Activated CD4-positive, alpha-beta T cell treated with anti-CD3 and anti-CD28 coated beads, Interleukin-2, amount 50 U/mL, for 48 hours (primary cell): Measurements from ENCODE around the gene PAEP.
"Not testable (repeated sequence)": the region's sequence is repeated elsewhere in the genome, so short reads cannot be mapped to it uniquely, and the experiment has no call there.

ENCODE experiments used
- DNase-seq, 2 experiments: peaks; one replicate each; pipeline ENCODE4 v3.0.0-alpha.2; 2020

PAEP gene

DNA sequence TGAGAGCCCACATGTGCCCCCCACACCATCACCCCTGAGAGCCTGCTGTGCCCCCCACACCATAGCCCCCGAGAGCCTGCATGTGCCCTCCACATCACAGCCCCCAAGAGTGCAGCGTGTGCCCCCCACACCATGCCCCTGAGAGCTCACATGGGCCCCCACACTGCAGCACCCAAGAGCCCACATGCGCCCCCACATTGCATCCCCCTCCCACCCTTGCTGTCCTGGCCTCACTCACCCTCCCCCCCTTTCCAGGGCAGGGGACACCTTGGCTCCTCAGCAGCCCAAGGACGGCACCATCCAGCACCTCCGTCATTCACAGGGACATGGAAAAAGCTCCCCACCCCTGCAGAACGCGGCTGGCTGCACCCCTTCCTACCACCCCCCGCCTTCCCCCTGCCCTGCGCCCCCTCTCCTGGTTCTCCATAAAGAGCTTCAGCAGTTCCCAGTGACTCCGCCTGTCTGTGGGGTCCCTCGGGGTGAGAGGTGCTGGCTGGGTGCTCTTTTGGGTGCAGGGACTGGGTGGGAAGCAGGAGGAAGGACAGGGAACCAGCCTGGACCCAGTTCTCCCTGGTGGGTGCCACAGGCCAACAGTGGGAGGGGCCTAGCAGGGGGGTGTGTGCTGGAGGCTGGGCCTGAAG is 35.3 kb upstream of the PAEP start:
- DNase-seq: no peak

DNA sequence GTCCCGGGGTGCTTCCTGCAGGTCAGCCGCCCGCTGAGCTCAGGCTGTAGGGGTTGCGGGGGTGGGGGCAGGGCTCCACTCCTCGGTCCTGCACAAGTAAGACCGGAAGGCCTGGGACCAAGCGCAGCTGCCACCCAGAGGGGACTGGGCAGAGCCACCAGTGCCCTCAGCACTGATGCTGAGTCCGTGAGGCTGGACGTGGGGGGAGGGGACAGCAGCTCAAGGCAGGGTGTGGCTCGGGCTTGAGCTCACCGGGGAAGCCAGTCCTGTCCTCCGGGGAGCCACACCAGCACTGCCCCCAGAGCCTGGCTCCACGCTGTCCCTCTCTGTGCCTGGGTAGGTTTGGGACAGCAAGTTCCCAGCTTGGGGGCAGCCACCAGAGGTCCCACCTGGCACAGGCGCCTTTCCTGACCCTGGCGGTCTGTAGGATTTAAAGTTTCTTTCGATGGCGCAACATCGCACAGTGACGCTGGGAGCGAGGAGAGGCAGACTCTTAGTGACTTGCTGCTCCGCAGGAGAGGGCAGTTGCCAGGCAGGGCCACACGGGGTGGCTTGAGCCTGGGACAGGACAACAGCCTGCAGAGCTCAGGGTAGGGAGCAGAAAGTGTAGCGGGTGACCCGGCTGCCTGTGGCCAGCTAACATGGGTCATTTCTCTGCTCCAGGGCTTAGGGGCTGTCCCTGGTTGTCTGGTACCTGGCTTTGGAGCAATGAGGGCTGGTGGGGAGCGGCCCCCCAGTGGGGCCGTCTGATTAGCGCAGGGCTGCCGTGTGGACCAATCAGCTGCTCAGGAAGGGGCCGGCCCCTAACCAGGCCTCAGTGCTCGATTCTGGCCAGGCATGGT is 34.6 kb upstream of the PAEP start:
- DNase-seq: no peak

DNA sequence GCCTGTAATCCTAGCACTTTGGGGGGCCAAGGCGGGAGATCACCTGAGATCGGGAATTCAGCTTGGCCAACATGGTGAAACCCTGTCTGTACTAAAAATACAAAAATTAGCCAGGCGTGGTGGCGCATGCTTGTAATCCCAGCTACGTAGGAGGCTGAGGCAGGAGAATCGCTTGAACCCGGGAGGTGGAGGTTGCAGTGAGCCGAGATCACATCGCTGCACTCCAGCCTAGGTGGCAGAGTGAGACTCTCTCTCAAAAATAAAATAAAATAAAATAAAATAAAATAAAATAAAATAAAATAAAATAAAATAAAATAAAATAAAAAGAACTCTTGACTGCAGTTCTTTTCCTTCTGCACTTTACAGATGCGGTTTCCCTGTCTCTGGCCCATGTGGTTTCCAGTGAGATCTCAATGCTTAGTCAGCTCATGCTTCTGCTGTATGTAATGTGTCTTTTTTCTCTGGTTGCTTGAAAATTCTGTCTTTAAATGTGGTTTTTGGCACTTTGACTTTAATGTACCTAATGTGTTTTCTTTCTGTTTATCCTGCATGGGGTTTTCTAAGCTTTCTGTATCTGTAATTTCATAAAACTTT is 32.6 kb upstream of the PAEP start:
- not testable (repeated sequence) for DNase-seq

DNA sequence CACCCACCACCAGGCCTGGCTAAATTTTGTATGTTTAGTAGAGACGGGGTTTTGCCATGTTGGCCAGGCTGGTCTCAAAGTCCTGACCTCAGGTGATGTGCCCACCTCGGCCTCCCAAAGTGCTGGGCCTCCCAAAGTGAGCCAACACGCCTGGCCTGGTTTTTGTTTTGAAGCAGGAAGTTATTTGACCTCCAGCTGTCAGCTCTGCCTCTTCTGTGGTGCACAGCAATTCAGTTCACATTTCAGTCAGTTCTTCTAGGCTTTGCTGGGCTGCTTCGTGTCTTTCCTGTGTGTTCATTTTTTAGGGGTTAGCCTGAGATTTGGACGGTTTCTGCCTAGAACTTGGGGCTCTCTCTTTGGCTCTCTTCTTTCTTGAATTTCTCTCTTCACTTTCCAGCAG is 31.4 kb upstream of the PAEP start:
- DNase-seq: no peak

DNA sequence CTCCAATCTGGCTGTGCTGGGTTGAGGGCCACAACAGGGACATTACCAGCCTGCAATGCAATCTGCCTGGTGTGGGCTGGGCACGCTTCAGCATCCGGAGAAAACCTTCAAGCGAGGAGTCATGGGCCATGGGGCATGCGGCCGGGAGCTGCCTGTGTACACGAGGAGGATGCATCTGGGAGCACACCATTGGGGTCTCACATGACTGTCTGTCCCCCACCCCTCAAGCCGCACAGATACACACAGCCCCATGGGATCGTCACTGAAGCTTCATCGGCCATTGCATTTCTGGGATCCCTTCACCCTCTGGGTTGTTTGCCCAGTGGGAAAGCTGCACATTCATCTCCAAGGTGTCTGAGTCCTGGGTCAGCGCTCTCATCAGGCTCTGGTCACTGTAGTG is 30.5 kb upstream of the PAEP start:
- DNase-seq: no peak

DNA sequence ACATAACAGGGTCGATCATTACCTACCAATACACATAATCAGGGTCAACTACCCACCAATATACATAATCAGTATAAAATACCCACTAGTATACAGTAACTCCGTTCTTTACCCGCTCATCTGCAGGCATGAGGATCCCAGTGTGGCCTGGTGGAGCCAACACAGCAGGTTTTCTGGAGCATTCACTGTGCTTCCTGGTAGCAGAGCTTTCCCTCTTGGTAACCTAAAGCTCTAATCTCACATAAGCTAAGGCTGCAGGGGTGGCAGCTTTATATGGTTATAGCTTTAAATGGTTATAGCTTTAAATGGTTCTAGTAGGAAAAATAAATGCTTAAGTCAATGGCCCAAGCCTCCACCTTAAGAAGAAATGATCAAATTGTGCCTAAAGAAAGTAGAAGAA is 28.4 kb upstream of the PAEP start:
- DNase-seq: no peak

DNA sequence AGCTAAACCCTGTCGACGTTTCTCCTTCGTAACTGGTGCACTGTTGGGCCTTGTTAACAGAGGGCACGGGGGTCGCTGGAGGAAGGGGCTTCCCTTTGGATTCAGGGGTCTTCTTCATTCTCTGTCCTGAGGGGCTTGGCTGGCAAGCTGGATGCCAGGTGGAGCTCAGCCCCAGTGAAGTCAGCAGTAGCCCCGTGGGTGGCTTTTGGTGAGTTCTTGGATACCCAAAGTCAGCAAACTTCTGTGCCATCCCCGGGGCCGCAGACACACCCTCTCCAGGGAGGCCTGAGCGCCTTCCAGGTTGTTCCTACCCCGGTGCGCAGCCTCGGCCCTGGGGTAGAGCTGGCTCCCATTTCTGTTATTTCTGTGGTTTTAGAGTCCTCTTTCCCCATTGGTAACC is 27.9 kb upstream of the PAEP start:
- DNase-seq: no peak

DNA sequence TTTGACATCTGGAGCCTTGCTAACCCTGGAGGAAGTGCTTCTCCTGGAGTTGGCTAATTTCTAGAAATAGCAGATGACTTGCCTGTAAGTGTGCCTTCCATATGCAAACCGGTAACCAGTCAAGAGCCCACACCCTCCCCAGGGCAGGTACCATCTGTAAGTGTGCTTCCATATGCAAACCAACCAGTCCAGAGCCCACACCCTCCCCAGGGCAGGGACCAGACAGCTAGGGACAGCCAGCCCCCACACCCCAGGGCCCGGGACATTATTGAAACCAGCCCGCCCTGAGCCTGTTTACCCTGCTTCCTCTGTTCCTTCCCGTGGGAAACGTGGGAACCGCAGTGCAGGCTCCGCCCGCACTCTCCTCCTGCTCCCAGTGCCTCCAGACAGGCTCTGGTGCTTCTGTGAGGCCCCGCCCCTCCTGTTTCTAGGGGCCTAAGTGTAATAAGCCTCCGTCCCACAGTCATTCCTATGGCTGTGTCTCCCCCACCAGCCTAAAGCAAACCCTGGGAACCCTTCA is 27.3 kb upstream of the PAEP start:
- not testable (repeated sequence) for DNase-seq

DNA sequence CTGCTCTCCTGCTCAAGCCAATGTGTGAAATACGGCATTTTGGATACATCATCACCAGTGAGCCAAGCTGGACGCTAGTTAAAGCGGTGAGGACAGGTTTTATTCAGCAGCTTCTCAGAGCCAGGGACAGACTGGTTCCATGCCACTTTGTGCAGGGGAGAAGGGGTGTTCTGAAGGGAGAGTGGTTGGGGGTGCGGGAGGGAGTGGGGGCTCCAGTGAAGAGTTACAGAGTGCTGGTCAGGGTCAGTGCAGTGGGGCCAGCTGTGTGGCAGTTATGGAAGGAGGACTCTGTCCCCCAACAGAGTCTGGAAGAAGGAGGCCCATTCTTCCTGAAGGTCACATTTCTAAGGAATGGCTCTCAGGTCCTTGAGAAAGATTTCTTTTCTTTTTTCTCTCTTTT is 26.7 kb upstream of the PAEP start:
- not testable (repeated sequence) for DNase-seq

DNA sequence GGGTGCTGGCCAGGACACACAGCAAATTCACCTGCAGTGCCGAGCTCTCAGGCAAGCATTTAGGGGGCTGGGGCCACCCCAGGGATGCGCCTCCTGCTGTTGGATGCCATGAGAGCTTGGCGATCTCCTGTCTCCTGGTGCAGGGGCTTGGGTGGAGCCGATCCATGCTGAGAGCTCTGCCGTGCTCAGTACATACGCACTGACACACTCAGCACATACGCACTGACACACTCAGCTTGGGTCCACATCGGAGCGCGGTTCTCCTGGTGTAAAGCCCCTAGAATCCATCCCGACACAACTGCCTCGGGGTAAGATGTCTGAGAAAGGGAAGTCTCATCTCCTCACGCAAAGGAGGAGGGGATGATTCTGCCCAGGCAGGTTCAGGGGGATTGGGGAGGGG is 25.9 kb upstream of the PAEP start:
- DNase-seq: not testable (repeated sequence)

DNA sequence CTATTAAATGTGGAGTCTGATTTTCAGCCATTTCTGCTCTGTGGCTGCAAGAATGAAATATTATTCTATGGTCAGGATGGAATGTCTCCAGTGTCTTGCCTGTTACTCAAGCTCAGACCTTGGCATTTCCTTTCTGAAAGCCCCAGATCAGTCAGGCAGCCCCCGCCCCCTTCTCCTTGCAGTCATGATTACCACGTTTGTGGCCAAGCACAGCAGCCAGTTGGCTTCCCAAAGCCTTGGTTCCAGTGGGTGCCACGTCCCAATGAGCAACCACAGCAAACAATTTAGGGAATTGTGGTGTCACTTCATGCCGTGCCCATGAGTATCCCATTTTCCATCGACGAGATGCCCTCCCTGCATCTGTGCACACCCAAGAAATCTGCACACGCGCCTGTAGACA is 25.3 kb upstream of the PAEP start:
- DNase-seq: no peak

DNA sequence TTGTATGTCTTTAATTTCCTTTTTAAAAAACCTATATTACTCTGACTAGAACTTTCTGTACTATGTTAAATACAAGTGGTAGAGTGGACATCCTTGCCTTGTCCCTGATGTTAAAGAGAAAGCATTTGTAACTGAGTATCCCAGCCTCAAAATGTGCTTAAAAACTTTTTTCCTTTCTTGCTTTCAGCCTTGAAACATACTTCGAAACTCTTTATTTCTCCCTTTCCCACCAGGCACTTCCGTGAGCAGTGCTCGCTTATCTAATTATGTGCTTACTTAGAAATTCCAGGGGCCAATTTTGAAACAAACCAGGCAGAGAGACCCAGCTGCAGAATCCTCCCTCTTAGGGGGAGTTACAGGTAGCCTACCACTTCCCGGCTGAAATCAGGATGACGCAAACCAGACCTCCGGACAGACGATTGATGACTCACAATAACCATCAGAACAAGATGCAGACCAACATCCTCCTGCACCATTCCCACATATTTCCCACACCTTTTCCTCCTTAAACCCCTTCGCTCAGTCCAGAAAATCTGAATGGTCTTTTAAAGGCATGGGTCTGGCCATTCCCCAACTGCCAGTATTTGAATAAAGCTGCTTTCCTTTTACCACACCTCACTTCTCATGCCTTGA is 18.2 kb upstream of the PAEP start:
- not testable (repeated sequence) for DNase-seq

DNA sequence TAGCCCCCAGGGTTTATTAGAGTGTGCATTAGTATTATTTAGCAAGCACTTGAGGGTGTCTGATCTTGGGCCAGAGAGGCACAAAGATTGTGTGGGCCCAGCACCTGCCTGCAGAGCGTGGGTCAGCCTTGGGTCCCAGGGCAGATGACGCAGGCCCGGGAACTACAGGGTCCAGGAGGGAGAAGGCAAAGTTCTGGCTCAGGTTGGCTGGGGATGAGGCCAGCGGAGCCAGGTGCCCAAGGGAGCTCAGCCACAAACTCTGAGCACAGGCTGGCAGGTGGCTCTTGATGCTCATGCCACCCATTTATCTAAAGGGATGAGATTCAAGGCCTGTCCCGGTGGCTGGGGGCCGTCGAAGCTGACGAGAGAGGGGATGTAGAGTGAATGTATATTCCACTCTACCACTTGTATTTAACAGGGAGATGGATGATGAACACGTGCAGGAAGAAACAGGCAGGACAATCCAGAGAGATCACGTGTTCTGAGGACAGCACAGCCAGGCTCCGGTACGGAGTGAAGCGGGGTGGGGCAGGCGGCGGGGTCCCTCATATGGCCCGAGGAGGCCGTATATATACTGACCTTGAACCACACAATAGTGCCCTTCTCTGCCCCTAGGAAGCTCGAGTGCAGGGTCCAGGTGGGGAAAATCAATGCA is 16.4 kb upstream of the PAEP start:
- DNase-seq: no peak

DNA sequence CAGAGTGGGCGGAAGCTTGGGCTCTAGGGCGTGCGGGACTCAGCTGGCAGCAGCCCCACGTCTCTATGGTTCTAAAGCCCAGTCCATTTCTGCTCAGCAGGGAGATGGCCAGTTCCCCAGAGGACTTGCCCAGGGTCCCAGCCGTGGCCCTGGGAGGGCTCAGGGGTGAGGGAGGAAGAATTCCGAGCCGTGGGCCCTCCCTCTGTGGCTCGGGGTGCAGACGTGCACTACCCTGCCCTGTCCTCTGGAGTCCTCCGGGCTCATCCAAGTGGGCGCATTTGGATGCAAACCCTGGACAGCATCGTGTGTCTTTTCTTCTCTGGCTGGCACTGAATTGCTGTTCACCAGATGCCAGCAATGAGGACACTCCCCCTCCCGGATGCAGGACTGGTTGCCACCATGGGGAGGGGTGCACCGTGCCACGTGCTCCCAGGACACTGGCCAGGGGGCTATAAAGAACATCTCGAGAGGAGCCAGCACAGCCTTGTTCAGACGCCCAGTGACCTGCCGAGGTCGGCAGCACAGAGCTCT is 15.8 kb upstream of the PAEP start, which contains the start of gene OBP2A:
TSS of gene OBP2A (plus strand) at position 481 of the 531 bp plus-strand sequence. CDS start 55 bp downstream, outside the sequence.
- not testable (repeated sequence) for DNase-seq

DNA sequence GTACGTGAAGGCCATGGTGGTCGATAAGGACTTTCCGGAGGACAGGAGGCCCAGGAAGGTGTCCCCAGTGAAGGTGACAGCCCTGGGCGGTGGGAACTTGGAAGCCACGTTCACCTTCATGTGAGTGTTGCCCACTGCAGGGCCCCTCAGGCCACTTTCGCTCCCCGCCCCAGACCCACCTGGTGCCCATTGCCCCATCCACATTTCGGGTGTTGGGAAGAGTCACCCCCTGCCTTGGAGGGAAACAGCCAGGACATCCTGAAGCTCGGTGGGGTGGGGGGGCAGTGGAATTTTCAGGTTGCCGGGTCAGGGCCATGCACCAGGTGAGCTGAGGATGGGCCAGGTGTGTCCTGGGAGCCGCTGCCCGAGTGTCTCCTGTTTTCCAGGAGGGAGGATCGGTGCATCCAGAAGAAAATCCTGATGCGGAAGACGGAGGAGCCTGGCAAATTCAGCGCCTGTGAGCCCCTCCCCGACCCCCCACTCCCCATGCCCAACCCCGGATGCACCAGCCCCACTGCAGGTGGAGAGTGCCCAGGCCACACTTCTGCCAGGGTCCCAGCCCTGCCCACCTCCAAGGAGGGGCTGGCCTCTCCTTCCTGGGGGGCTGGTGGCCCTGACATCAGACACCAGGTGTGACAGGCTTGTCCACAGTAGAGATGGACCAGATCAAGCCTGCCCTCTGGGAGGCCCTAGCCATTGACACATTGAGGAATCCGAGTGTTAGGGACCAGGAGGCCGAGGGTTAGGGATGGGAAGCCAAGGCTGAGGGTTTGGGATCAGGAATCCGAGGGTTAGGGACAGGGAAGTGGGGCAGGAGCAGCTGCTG is 14.6 kb upstream of the PAEP start:
- not testable (repeated sequence) for DNase-seq

DNA sequence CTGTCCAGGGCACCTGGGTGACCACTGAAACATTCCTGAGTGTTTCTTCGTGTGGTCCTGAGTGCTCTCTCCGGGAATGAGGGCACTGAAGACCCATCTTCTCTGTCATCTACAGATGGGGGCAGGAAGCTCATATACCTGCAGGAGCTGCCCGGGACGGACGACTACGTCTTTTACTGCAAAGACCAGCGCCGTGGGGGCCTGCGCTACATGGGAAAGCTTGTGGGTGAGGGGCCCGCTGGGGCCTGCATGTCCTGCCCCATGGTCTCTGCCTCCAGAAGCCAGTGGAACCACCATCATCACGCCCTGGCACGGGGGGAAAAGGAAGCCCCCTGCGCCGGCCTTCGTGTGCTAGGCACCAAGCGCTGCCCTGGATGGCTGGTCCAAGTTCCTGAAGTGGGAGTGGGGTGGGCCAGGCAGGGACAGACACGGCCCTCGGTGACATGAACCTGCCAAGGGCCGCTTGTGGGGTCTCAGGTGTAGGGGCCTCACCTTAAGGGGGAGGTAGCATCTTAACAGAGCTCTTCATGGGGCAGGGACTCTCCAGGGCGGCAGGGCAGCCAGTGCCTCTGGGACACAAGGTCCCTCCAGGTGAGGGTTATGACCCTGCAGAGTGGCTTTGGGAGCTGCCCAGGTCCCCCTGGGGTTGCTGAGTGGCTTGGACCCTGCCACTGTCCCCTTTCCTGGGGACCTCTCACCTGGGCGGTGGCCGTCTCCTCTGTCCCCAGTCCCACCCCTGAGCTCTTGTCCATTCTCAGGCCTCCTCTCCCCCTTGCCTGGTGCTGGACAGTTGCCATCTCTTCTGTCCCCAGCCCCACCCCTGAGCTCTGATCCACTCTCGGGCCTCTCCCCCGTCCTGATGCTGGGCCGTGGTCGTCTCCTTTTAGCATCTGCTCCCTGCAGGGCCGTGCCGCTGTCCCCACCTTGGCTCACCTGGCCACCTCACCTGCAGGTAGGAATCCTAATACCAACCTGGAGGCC is 13.5 kb upstream of the PAEP start:
- DNase-seq: no peak

DNA sequence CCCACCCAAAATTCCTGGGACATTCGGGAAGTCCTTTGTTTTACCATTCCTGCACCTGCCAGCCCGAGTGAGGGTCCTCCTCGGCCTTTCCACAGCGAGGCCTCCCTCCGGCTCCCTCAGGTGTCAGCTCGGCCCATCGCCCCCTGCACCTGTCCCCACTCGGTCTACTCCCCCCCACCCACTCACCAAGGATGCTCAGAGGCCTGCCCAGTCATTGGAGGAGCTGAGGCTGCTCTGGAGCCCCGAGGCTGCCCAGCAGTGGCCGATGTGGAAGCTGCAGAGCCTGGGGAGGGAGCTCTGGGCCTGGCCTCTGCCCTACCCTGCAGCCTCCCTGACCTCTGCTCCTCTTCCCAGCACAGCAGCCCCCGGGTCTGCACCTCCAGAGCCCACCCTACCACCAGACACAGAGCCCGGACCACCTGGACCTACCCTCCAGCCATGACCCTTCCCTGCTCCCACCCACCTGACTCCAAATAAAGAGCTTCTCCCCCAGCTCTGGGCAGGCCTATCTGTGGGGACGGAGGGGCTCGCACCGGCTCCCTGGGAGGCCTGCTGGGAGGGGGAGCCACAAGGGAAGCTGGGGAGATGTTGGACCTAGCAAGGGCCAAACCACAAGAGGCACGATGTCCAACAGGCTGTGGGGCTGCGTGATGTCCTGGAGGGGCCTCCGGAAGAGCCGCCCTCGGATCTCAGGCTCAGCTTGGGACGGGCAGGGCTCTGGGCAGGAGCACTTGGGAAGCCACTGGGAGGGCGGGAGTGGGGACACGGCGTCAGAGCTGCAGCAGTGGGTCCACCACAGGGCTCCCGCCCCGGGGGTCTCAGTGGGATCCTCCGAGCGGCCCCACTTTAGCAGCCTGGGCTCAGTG is 11.8 kb upstream of the PAEP start:
- DNase-seq: not testable (repeated sequence)

DNA sequence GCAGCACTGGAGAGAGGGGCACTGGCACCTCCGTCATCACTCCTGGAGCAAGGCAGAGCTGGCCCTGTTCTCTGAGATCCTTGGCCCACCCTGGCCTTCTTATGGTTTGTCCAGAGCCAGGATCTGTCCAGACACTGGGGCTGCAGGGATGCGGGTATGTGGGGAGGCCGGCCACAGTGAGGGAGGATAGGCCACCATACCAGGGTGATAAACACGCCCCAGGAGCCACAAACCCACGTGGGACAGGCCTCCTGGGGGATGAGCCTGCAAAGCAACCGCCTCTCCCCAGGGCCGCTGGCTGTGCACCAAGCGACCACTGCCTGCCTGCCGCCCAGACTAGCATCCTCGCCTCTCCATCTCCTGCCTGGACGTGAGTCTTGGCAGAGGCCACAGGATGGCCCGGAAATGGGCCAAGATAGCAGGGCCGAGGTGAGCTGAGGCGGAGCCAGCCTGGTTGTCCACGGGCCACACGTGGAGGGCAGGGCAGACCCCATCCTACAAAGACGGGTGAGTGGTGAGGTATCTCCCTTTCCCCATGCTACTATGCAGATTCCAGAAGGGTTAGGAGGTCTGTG is 11.1 kb upstream of the PAEP start:
- no peak for DNase-seq

DNA sequence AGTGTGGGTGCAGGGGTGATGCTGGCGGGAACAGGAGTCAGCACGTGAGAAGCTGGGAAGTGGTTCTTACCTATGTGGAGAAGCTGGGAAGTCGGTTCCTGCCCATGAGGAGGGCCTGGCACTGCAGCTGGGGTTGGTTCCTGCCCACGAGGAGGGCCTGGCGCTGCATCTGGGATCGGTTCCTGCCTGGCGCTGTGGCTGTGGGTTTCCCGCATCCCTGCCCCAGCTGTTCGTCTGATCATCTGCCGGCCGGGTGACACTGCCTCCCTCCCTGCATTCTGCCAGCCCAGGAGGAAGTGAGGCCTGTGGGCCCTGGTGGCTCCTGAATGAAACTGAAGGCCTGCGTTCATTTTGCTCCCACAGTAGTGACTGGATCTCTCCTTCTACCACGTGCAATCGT is 10.5 kb upstream of the PAEP start:
- DNase-seq: no peak
